HG02943 (cell line): Measurements from ENCODE around the gene RPS18.
"Not testable (repeated sequence)": the region's sequence is repeated elsewhere in the genome, so short reads cannot be mapped to it uniquely, and the experiment has no call there.

ENCODE experiments used
- ATAC-seq: cut with Tn5 transposase; IDR thresholded peaks from one replicate; pipeline ENCODE4 v1.9.1; 2021; ENCODE audit warnings: mild to moderate bottlenecking, low read depth, moderate library complexity; ENCODE audit not compliant: unreplicated experiment

Gene RPS18

GRCh38 chr6:33271468-33272274 is at the start of gene RPS18, which contains the start of gene VPS52:
Gene RPS18 (plus strand): TSS chr6:33272075. CDS start chr6:33272120, 45 bp downstream.
Gene VPS52 (minus strand): TSS chr6:33271876. CDS start chr6:33271675, 201 bp downstream.
- ATAC-seq: peak; percentile 74

DNA sequence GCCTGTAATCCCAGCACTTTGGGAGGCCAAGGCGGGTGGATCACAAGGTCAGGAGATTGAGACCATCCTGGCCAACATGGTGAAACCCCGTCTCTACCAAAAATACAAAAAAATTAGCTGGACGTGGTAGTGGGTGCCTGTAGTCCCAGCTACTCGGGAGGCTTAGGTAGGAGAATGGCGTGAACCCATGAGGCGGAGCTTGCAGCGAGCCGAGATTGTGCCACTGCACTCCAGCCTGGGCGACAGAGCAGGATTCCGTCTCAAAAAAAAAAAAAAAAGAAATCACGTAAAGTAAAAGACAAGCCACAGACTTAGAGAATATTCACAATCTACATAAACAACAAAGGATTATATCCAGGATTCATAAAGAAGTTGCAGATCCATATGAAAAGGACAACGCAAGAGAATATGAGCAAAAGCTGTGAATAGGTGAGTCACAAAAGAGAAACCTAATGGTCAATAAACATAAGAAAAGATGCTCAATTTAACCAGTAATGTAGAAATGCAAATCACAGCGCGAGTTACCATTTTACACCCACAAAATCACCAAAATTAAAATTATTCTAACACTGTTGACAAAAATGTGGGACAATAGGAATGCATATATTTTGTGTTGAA is 45.3 kb upstream of the RPS18 start:
- ATAC-seq: not testable (repeated sequence)

- no peak for ATAC-seq
Observed at GRCh38 chr6:33235221-33235634, 36.6 kb upstream of the RPS18 start.

DNA sequence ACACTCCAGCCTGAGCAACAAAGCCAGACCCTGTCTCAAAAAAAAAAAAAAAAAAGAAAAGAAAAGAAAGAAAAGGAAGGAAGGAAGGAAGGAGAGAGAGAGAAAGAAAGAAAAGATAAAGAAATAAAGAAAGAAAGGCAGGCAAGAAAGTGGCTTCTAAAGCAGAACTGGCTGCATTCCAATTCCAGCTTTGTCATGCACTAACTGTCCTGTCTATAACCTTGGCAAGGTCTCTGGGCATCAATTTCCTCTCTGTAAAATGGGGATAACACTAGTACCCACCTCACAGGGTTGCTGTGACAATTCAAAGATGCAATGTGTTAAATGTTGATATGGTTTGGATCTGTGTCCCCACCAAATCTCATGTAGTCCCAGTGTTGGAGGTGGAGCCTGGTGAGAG is 35.5 kb upstream of the RPS18 start:
- ATAC-seq: no peak

DNA sequence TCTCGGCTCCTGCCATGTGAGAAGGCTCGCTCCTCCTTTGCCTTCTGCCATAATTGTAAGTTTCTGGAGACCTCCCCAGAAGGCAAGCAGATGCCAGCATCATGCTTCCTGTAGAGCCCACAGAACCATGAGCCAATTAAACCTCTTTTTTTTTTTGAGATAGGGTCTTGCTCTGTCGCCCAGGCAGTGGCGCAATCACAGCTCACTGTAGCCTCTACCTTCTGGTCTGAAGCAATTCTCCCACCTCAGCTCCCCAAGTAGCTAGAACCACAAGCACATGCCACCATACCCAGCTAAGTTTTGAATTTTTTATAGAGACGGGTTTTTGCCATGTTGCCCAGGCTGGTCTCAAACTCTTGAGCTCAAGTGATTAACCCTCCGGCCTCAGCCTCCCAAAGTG is 35.0 kb upstream of the RPS18 start:
- ATAC-seq: no peak

GRCh38 chr6:33237741-33238140 is 34.1 kb upstream of the RPS18 start:
- ATAC-seq: no peak

GRCh38 chr6:33241968-33242367 is 29.9 kb upstream of the RPS18 start:
- no peak for ATAC-seq

DNA sequence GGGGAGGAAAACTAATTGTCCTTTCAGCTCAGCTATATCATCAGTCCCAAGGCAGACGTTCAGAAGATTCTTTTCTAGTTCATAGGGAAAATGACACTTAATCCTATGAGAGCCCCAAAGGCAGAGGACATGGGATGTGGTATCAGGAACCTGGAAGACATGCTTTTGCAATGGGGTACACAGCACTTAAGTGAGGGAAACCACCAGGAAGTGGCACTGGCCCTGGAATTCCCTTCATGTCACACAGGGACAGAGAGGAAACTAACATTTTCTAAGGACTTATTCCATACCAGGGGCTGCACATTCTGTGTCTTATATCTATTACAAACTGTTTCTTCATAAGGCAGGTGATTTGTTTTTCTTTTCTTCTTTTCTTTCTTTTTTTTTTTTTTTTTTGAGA is 28.4 kb upstream of the RPS18 start:
- no peak for ATAC-seq

GRCh38 chr6:33247977-33248642 is 23.8 kb upstream of the RPS18 start:
- peak; percentile 41 for ATAC-seq

GRCh38 chr6:33248643-33248931 is 23.3 kb upstream of the RPS18 start:
- no peak for ATAC-seq

- ATAC-seq: peak; percentile 80
Observed at GRCh38 chr6:33248932-33249731, 22.7 kb upstream of the RPS18 start.

- ATAC-seq: no peak
Observed at GRCh38 chr6:33249732-33250630, 21.9 kb upstream of the RPS18 start.

GRCh38 chr6:33250731-33251130 is 21.1 kb upstream of the RPS18 start:
- no peak for ATAC-seq

- ATAC-seq: no peak
Observed at GRCh38 chr6:33251395-33252012, 20.4 kb upstream of the RPS18 start.

DNA sequence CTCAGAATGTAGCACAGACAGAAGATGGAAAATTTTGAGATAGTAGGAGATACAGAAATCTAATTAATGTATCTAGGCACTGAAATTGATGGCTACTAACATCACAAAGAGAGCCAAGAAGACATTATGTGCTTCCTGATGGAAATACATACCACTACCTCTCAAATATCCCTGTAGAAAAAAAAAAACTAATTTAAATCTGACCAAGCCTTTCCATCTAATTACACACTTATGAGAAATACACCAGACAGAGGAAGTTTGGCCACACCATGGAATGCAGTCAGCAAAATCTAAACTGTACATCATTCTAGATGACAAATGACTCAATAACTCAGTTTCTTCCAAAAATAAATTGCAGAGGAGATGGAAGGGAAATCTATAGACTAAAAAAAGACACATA is 19.1 kb upstream of the RPS18 start:
- ATAC-seq: no peak

DNA sequence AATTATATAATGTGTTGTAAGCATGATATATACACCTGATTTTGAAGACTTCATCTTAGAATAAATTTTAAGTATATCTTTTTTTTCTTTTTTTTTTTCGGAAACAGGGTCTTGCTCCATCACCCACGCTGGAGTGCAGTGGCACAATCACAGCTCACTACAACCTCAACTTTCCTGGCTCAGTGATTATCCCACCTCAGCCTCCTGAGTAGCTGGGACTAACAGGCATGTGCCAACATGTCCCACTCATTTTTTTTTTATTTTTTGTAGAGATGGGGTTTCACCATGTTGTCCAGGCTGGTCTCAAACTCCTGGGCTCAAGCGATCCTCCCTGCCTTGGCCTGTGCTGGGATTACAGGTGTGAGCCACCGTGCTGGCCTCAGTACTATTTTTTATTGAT is 17.3 kb upstream of the RPS18 start:
- ATAC-seq: no peak

DNA sequence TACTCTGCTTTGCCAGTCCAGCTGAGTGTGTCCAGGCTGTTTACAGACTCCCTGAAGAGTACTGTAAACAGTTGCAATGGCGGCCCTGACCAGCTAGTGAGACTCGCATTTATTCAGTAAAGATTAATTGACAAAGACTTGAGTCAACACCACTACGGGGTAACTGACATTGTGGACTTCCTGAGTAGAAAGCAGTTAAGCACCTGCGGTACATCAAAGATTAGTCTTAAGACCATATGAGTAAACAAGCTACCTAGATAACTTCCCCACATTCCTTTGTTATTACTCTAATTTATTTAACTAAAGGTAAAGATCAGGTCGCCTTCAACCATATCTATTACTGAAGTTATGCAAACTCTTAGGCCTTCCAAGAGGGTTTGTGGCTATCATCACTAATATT is 12.8 kb upstream of the RPS18 start:
- no peak for ATAC-seq

DNA sequence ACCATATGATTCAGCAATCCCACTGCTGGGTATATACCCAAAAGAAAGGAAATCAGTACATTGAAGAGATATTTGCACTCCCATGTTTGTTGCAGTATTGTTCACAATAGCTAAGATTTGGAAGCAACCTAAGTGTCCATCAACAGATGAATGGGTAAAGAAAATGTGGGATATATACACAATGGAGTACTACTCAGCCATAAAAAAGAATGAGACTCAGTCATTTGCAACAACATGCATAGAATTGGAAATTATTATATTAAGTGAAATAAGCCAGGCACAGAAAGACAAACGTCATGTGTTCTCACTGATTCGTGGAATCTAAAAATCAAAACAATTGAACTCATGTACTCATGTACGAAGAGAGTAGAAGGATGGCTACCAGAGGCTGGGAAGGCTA is 9.4 kb upstream of the RPS18 start:
- not testable (repeated sequence) for ATAC-seq

DNA sequence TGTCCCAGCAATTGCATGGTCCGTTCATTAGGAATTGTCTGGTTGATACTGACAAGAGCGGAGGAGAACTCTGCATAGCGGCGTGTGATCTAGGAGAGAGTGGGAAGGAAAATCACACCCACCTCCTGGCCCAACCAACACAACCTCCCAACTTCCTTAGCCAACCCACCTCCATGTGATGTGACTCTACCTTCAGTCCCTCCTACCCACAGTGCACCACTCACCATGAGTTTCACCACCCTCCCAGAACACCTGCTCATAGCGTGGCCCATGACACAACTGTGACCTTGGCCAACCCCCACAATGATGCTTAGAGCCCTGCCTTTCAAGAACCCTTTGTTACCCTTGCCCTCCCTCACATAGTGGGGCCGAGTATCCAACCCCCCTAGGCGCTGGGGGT is 7.9 kb upstream of the RPS18 start:
- no peak for ATAC-seq

GRCh38 chr6:33271117-33271467 is 783 bp upstream of the RPS18 start:
- ATAC-seq: peak; percentile 22
